HG03097 (cell line): Measurements from ENCODE around the gene PBX3.

ENCODE experiments used
- ATAC-seq: cut with Tn5 transposase; IDR thresholded peaks from one replicate; pipeline ENCODE4 v1.9.1; 2021; ENCODE audit not compliant: unreplicated experiment, low FRiP score

The PBX3 gene

GRCh38 chr9:125968714-125969374 lies 221.7 kb downstream of the PBX3 start:
- no peak for ATAC-seq

- no peak for ATAC-seq
Observed at GRCh38 chr9:125969462-125969861, 222.3 kb downstream of the PBX3 start.

GRCh38 chr9:125969868-125970267 lies 222.7 kb downstream of the PBX3 start:
- no peak for ATAC-seq

GRCh38 chr9:125970340-125970739 lies 223.2 kb downstream of the PBX3 start:
- ATAC-seq, result no peak

GRCh38 chr9:125971050-125971449 lies 223.9 kb downstream of the PBX3 start:
- ATAC-seq, result no peak

- no peak for ATAC-seq
Observed at GRCh38 chr9:125972012-125972729, 225.0 kb downstream of the PBX3 start.

GRCh38 chr9:125973547-125973946 lies 226.4 kb downstream of the PBX3 start:
- no peak for ATAC-seq

- no peak for ATAC-seq
Observed at GRCh38 chr9:125974705-125975104, 227.5 kb downstream of the PBX3 start.

GRCh38 chr9:125977223-125977622 lies 230.1 kb downstream of the PBX3 start:
- ATAC-seq, result no peak

- ATAC-seq, result no peak
Observed at GRCh38 chr9:125979383-125979782, 232.2 kb downstream of the PBX3 start.

- ATAC-seq, result no peak
Observed at GRCh38 chr9:125982798-125983406, 235.7 kb downstream of the PBX3 start.

GRCh38 chr9:125983681-125984080 lies 236.5 kb downstream of the PBX3 start:
- no peak for ATAC-seq

GRCh38 chr9:125984461-125984860 lies 237.3 kb downstream of the PBX3 start:
- ATAC-seq, result no peak

GRCh38 chr9:125985142-125985997 lies 238.2 kb downstream of the PBX3 start:
- ATAC-seq, result no peak

GRCh38 chr9:125985998-125986655 lies 239.0 kb downstream of the PBX3 start:
- no peak for ATAC-seq

GRCh38 chr9:125986966-125987365 lies 239.8 kb downstream of the PBX3 start:
- no peak for ATAC-seq

GRCh38 chr9:125987420-125987819 lies 240.2 kb downstream of the PBX3 start:
- no peak for ATAC-seq

- ATAC-seq, result no peak
Observed at GRCh38 chr9:125988479-125989050, 241.4 kb downstream of the PBX3 start.

- no peak for ATAC-seq
Observed at GRCh38 chr9:125989090-125989501, 241.9 kb downstream of the PBX3 start.

GRCh38 chr9:125989524-125990180 lies 242.5 kb downstream of the PBX3 start:
- ATAC-seq, result no peak
